Cardiac muscle cell (in vitro differentiated cells and primary cell): Measurements from ENCODE around the gene RNF121. TPM values are rescaled to one million over a fixed set of nuclear protein-coding genes. Genes with fewer than 3 reads are reported as not detected.
A peak's percentile ranks its signal among the peaks of the same experiment; 100 is the strongest.

Source experiments
- DNase-seq, 2 donors: peaks; one replicate each; pipeline versions ENCODE4 v3.0.0 to v3.0.0-alpha.2; 2010 to 2017; ENCODE audit warnings: low read depth in 1 of 2, low spot score in 1 of 2
- H3K27ac ChIP-seq: fragments of 200-600 bp; sonication (generic); 2 replicates; pipeline ENCODE4 v1.5.1; 2016
- H3K27me3 ChIP-seq: fragments of 200-600 bp; sonication (generic); 2 replicates; pipeline ENCODE4 v1.6.0; 2016; ENCODE audit warnings: control low read depth
- H3K36me3 ChIP-seq: fragments of 200-600 bp; sonication (generic); 2 replicates; pipeline ENCODE4 v1.5.1; 2016; ENCODE audit warnings: control low read depth
- H3K4me1 ChIP-seq: fragments of 200-600 bp; sonication (generic); 2 replicates; pipeline ENCODE4 v1.8.1; 2017; ENCODE audit warnings: low read depth, mild to moderate bottlenecking, mixed run types
- H3K4me3 ChIP-seq: fragments of 200-600 bp; sonication (generic); 2 replicates; pipeline ENCODE4 v1.5.1; 2016; ENCODE audit warnings: mild to moderate bottlenecking
- H3K9me3 ChIP-seq: fragments of 200-600 bp; sonication (generic); 2 replicates; pipeline ENCODE4 v1.5.1; 2017; ENCODE audit warnings: low read depth, mild to moderate bottlenecking, control low read depth
- polyA plus RNA-seq: library from polyadenylated mRNA; unstranded; fragments of >200 nt; fragmentation: Nextera tagmentation; extraction: Ambion mirVana; gene quantifications from 2 replicates; pipeline ENCODE4 v1.2.1, GENCODE V29; 2016
- total RNA-seq: library from RNA; depleted of rRNA; stranded (reverse); fragments of >200 nt; gene quantifications from 2 replicates; pipeline ENCODE4 v1.2.3, GENCODE V29; 2016
- TF ChIP-seq, protein P1 (sequence below): IDR thresholded peaks from 2 replicates; pipeline ENCODE4 v1.5.1; 2012; ENCODE audit warnings: low read depth, mild to moderate bottlenecking, low read length

RNF121 gene
- total and polyA plus RNA-seq, 2 experiments from 2014 or later: 16.2 to 27.7 TPM

- Histone ChIP-seq H3K9me3 (no peaks in the 10 kb centered on the region), H3K36me3 (peaks cover 3% of the 10 kb centered on the region), H3K27me3 (no peaks in the 10 kb centered on the region), H3K4me1 (no peaks in the 10 kb centered on the region), H3K27ac (no peak overlapping the region), H3K4me3 (no peak overlapping the region)
- TF ChIP-seq, protein P1, sequence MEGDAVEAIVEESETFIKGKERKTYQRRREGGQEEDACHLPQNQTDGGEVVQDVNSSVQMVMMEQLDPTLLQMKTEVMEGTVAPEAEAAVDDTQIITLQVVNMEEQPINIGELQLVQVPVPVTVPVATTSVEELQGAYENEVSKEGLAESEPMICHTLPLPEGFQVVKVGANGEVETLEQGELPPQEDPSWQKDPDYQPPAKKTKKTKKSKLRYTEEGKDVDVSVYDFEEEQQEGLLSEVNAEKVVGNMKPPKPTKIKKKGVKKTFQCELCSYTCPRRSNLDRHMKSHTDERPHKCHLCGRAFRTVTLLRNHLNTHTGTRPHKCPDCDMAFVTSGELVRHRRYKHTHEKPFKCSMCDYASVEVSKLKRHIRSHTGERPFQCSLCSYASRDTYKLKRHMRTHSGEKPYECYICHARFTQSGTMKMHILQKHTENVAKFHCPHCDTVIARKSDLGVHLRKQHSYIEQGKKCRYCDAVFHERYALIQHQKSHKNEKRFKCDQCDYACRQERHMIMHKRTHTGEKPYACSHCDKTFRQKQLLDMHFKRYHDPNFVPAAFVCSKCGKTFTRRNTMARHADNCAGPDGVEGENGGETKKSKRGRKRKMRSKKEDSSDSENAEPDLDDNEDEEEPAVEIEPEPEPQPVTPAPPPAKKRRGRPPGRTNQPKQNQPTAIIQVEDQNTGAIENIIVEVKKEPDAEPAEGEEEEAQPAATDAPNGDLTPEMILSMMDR: peak; percentile 73
- DNase-seq: peak; percentile 47 to 68
Measured at GRCh38 chr11:71977743-71978418, 49.0 kb downstream of the RNF121 start.

DNA sequence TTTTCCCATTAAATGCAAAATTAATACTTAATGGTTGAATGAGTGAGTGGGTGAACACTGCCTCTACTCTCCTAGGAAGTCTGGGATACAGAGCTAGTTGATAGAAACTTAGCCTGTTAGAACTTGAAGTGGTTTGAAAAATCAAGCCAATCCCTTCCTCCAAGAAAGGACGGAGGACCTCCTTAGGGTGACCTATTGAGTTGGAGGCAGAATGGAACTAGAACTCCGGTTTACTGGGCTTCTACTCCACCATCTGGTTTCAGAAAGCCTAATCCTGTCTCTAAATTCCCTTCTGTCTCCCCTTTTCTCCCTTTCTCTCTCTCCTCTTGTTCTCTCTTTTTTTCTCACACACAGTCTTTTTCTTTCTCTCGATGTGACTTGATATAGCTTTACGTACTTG is 50.2 kb downstream of the RNF121 start:
- Histone ChIP-seq H3K9me3 (no peaks in the 10 kb centered on the region), H3K27ac (no peak overlapping the region), H3K4me3 (no peak overlapping the region), H3K36me3 (peaks cover 8% of the 10 kb centered on the region), H3K4me1 (no peaks in the 10 kb centered on the region), H3K27me3 (no peaks in the 10 kb centered on the region)
- DNase-seq: no peak
- TF ChIP-seq, protein P1: no peak

DNA sequence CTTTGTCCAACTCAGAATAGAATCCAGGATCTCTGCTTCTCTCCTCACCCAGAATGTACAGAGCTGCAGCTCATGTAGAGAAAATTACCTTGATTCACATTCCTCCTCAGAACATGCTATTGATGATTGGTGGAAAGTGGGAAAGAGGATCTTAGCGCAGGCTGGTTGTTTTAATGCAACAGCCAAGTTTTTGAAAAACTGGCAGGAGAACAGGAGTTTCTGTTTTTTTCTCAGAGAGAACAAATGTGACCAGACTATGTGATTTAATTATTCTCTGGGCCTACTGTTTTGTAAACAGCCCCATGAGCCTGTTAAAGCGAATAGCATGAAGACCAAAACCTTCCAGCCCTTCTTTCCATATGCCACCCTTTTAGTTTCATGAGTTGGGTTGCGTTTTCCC is 50.8 kb downstream of the RNF121 start:
- H3K27ac ChIP-seq: no peak overlapping the region
- no peaks in the 10 kb centered on the region for H3K9me3 ChIP-seq
- H3K36me3 ChIP-seq: peaks cover 8% of the 10 kb centered on the region
- H3K27me3 ChIP-seq: no peaks in the 10 kb centered on the region
- TF ChIP-seq, protein P1: no peak
- H3K4me1 ChIP-seq: no peaks in the 10 kb centered on the region
- H3K4me3 ChIP-seq: no peak overlapping the region
- DNase-seq: no peak

DNA sequence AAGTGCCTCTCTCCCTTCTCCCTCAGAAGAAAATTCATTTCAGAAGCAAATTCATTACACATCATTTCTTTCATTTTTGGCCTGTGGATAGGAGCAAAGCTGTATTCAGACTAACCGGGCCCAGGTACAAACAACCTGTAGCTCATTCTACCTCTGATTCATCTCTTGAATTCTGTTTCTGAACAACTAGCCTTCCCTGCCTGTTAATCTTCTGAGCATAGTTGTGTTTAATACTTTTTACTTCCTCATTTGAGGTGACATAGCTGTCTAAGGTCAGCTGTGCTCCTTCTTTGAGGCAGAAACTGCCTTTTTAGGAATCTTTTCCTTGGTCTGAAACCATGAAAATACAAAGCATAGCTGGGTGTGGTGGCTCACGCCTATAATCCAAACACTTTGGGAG is 57.3 kb downstream of the RNF121 start:
- Histone ChIP-seq H3K27ac (no peak overlapping the region), H3K27me3 (no peaks in the 10 kb centered on the region), H3K9me3 (no peaks in the 10 kb centered on the region), H3K36me3 (peaks cover 8% of the 10 kb centered on the region), H3K4me1 (no peaks in the 10 kb centered on the region), H3K4me3 (no peak overlapping the region)
- TF ChIP-seq, protein P1: no peak
- DNase-seq: no peak

DNA sequence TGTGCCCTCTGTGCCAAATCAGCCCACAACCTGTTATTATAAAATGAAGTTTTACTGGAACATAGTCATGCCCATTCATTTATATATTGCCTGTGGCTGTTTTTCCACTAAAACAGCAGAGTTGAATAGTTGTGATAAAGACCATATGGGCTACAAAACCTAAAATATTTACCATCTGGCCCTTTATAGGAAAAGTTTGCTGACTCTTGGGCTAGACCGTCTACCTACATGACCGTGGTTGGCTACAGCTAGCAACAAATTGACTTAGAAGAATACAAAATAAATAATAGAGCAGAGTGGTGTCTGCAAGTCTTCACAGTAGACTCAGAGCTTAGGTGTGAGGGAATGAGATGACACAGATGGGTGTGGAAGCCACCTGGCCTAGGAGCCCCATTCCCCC is 58.7 kb downstream of the RNF121 start:
- DNase-seq: no peak
- TF ChIP-seq, protein P1: no peak
- Histone ChIP-seq H3K4me3 (no peak overlapping the region), H3K4me1 (no peaks in the 10 kb centered on the region), H3K9me3 (no peaks in the 10 kb centered on the region), H3K36me3 (peaks cover 8% of the 10 kb centered on the region), H3K27me3 (no peaks in the 10 kb centered on the region), H3K27ac (no peak overlapping the region)

DNA sequence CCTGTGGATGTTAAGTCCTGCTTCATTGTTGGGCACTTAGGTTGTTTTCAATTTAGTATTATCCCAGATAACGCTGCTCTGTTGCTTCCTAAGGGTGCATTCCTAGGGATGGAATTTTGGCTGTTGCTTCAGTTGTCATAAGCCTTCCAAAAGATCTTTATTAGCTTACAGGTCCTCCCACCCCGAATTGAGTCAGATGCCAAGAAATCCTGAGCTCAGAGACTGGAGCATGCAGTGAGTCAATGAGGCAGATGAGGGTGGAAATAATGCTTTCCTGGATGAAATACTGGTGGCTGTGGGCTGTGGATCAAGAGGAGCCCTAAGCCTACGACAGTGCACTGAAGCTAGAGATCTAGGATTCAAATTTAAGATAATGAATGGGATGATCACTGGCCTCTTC is 59.2 kb downstream of the RNF121 start:
- TF ChIP-seq, protein P1: no peak
- peaks cover 8% of the 10 kb centered on the region for H3K36me3 ChIP-seq
- H3K9me3 ChIP-seq: no peaks in the 10 kb centered on the region
- no peak overlapping the region for H3K27ac ChIP-seq
- H3K4me3 ChIP-seq: no peak overlapping the region
- no peaks in the 10 kb centered on the region for H3K27me3 ChIP-seq
- no peaks in the 10 kb centered on the region for H3K4me1 ChIP-seq
- peak in 1 of 2 donors; percentile 88 for DNase-seq
